Mesothelial cell of epicardium (in vitro differentiated cells): ENCODE results near the gene HSPB2. TPM values are rescaled to one million over a fixed set of nuclear protein-coding genes. Genes with fewer than 3 reads are reported as not detected.
"Not testable (repeated sequence)": the region's sequence is repeated elsewhere in the genome, so short reads cannot be mapped to it uniquely, and the experiment has no call there.

Source experiments
- DNase-seq, 2 experiments: peaks; one replicate each; pipeline ENCODE4 v3.0.0; 2021; ENCODE audit warnings: low spot score in 2 of 2; ENCODE audit not compliant: unreplicated experiment in 2 of 2
- H3K27ac Mint-ChIP-seq: 2 replicates; pipeline ENCODE4 v1.8.0; 2021; ENCODE audit warnings: mixed read lengths
- H3K27me3 Mint-ChIP-seq: 2 replicates; pipeline ENCODE4 v1.8.0; 2021; ENCODE audit warnings: low read depth, mixed read lengths
- H3K36me3 Mint-ChIP-seq: 2 replicates; pipeline ENCODE4 v1.8.0; 2021; ENCODE audit warnings: mixed read lengths
- H3K4me1 Mint-ChIP-seq: 2 replicates; pipeline ENCODE4 v1.8.0; 2021; ENCODE audit warnings: mixed read lengths
- H3K4me3 Mint-ChIP-seq: 2 replicates; pipeline ENCODE4 v1.8.0; 2021; ENCODE audit warnings: mild to moderate bottlenecking, moderate library complexity, mixed read lengths
- H3K9me3 Mint-ChIP-seq: 2 replicates; pipeline ENCODE4 v1.8.0; 2021; ENCODE audit warnings: mixed read lengths
- total RNA-seq: library from RNA; stranded (reverse); gene quantifications from 3 replicates; pipeline ENCODE4 v1.2.1, GENCODE V29; 2021
- TF ChIP-seq, protein P1 (sequence below): fragments of 200-600 bp; sonication (generic); IDR thresholded peaks from one replicate; pipeline ENCODE4 v1.5.0; 2021; ENCODE audit warnings: antibody characterized with exemption; ENCODE audit not compliant: unreplicated experiment

The HSPB2 gene
- total RNA-seq, 1 donor from 2014 or later, result 0.22 TPM

DNA sequence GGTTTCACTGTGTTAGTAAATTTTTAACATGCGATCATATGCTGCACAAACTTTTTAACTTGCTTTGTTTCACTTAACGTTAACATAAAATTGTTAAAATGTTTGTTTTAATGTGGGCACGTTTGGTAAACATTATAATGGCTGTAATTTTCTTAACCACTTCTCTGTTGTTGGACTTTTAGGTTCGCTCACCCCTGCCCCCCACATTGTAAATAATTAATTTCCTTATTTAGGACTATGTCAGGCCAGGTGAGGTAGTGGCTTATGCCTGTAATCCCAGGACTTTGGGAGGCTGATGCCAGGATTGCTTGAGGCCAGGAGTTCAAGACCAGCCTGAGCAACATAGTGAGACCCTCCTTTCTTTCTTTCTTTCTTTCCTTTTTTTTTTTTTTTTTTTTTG is 17.9 kb downstream of the HSPB2 start:
- Mint-ChIP-seq H3K9me3 (no peaks in the 10 kb centered on the region), H3K36me3 (no peaks in the 10 kb centered on the region), H3K27ac (no peak overlapping the region), H3K27me3 (no peaks in the 10 kb centered on the region), H3K4me3 (no peak overlapping the region), H3K4me1 (peaks cover 19% of the 10 kb centered on the region)
- TF ChIP-seq, protein P1, sequence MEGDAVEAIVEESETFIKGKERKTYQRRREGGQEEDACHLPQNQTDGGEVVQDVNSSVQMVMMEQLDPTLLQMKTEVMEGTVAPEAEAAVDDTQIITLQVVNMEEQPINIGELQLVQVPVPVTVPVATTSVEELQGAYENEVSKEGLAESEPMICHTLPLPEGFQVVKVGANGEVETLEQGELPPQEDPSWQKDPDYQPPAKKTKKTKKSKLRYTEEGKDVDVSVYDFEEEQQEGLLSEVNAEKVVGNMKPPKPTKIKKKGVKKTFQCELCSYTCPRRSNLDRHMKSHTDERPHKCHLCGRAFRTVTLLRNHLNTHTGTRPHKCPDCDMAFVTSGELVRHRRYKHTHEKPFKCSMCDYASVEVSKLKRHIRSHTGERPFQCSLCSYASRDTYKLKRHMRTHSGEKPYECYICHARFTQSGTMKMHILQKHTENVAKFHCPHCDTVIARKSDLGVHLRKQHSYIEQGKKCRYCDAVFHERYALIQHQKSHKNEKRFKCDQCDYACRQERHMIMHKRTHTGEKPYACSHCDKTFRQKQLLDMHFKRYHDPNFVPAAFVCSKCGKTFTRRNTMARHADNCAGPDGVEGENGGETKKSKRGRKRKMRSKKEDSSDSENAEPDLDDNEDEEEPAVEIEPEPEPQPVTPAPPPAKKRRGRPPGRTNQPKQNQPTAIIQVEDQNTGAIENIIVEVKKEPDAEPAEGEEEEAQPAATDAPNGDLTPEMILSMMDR, result no peak
- no peak for DNase-seq

GRCh38 chr11:111932611-111932950 is 20.0 kb downstream of the HSPB2 start:
- Mint-ChIP-seq H3K9me3 (no peaks in the 10 kb centered on the region), H3K36me3 (no peaks in the 10 kb centered on the region), H3K27me3 (no peaks in the 10 kb centered on the region), H3K4me1 (peaks cover 21% of the 10 kb centered on the region), H3K4me3 (no peak overlapping the region), H3K27ac (no peak overlapping the region)
- DNase-seq, result no peak
- TF ChIP-seq, protein P1, result no peak

- not testable (repeated sequence) for H3K27ac Mint-ChIP-seq, H3K4me3 Mint-ChIP-seq, H3K9me3 Mint-ChIP-seq, H3K36me3 Mint-ChIP-seq, H3K27me3 Mint-ChIP-seq, DNase-seq
- peaks cover 26% of the 10 kb centered on the region for H3K4me1 Mint-ChIP-seq
Measured at GRCh38 chr11:111933176-111933575, 20.6 kb downstream of the HSPB2 start.

- TF ChIP-seq, protein P1, result no peak
- Mint-ChIP-seq H3K36me3 (no peaks in the 10 kb centered on the region), H3K27ac (no peak overlapping the region), H3K4me3 (no peak overlapping the region), H3K27me3 (no peaks in the 10 kb centered on the region), H3K9me3 (no peaks in the 10 kb centered on the region), H3K4me1 (peaks cover 33% of the 10 kb centered on the region)
- DNase-seq, result no peak
Measured at GRCh38 chr11:111933872-111934271, 21.3 kb downstream of the HSPB2 start.

DNA sequence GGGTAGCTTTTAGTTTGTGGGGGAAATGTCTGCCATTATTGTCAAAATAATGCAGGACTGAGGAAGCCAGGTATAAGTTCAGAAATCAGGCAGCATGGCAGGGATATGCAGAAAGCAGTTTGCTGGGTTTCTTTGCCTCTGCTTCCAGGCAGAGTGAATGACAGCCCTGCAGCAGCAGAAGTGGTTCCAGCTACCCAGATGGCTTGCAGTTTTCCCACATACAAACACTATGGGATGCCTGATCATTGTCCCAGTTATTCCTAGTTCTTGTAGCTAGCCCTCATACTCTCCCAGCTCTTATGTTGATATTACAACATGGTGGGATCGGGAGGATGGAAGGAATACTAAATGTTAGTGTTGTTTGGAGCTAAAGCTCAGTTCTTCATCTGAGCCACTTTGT is 21.8 kb downstream of the HSPB2 start:
- no peak overlapping the region for H3K4me3 Mint-ChIP-seq
- no peaks in the 10 kb centered on the region for H3K9me3 Mint-ChIP-seq
- no peaks in the 10 kb centered on the region for H3K27me3 Mint-ChIP-seq
- no peaks in the 10 kb centered on the region for H3K36me3 Mint-ChIP-seq
- DNase-seq, result no peak
- H3K27ac Mint-ChIP-seq, result no peak overlapping the region
- TF ChIP-seq, protein P1, result no peak
- H3K4me1 Mint-ChIP-seq, result peaks cover 38% of the 10 kb centered on the region

DNA sequence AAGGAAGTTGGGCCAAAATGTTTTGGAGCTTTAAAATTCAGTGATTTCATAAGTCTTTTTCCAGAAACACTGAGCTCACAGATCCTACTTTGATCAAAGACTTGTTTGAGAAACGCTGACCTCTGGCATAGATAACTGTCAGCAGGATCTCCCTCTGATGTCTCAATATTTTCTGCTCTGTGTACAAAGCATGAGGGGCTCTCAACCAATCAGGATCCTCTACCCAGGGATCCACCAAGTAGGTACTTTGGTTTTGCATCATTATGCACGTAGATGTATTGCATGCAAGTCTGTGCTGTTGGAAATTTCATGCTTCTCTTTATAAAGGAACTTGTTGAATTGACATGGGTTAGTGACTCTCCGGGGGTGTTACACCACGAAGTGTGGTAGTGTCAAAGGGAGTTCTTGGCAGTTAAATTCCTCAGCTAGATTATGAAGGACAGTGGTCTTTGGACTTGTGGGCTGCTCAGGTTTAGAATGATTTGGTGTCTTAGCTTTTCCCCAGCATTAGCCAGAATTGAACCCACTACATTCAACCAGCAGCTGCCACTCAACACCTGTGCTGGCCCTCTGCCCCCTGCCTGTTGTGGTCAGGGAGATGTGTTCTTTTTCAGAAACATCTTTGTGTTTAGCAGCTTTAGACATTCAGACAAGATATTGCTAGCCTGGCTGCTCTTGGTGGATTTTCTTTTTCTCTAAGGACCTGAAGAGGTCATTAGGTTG is 22.9 kb downstream of the HSPB2 start:
- Mint-ChIP-seq H3K27ac (peak overlapping the region; percentile 57), H3K36me3 (no peaks in the 10 kb centered on the region)

More for the DNA sequence above, 22.9 kb downstream of the HSPB2 start:
- Mint-ChIP-seq H3K4me3 (peak overlapping the region; percentile 43), H3K4me1 (peaks cover 41% of the 10 kb centered on the region), H3K9me3 (no peaks in the 10 kb centered on the region), H3K27me3 (no peaks in the 10 kb centered on the region)
- DNase-seq, result no peak
- TF ChIP-seq, protein P1, result no peak
